ENCODE results near the gene IFITM5.
"Not testable (repeated sequence)": the region's sequence is repeated elsewhere in the genome, so short reads cannot be mapped to it uniquely, and the experiment has no call there.

The IFITM5 gene

DNA sequence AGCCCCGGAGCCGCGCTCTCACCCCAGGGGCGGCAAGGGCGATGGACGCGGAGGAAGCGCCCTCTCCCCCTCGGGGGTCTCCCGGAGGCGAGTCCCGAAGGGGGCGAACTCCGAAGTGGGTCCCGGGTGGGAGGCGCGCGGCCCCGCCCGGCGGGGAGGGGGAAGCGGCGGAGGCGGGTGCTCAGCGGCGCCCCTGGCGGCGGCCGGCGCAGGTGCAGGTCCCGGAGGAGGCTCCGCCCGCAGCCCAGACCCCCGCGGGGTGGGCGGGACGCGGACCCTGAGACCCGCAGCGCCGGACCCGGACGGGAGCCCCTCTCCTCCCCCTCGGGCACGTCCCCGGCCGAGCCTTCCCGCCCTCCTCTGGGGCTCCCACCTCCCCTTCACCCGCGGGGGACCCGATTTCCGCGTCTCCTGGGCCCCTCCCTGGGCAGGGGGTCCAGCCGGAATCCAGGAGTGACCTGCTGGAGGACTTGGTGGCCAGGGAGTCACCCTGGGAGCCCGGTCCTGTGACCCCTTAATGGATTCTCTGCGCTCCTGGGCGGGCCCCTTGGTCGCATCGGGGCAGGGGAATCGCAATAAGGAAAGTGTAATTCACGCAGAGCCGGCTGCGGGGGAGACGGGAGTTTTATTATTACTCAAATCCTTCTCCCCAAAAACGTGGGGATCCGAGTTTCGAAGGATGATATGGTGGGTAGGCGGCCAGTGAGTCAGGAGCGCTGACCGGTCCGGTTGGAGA lies 11.9 kb upstream of the IFITM5 start:
- not testable (repeated sequence) for DNase-seq

DNA sequence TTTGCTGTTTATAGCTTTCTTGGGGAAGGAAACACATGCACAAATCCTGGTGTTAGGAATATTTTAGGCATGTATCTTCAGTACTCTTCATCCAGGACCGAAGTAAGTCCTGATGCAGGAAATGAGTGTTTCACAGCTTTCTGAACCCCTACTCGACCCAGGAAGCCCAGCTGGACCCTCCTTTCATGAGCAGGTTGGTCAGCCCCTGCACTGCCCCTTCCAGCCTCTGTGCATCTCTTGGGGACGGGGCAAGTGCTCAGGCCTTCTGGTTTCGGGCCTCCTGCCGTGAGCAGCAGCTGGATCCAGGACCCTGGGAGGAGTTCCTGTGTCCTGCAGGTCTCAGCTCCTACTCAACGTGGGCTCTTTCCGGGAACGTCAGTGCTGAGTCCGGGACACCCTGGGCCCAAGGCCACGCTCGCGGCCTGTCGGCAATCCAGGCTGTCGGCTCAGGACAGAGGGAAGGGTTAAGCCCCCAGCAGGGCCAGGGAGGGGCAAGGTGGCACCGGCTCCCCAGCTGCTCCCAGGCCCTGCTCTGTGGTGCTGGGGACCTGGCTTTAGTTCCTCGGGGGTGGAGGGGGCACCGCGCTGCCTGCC lies 10.8 kb upstream of the IFITM5 start:
- not testable (repeated sequence) for DNase-seq

- DNase-seq: not testable (repeated sequence)
These were observed 9.7 kb upstream of the IFITM5 start for GRCh38 chr11:308740-309665.

DNA sequence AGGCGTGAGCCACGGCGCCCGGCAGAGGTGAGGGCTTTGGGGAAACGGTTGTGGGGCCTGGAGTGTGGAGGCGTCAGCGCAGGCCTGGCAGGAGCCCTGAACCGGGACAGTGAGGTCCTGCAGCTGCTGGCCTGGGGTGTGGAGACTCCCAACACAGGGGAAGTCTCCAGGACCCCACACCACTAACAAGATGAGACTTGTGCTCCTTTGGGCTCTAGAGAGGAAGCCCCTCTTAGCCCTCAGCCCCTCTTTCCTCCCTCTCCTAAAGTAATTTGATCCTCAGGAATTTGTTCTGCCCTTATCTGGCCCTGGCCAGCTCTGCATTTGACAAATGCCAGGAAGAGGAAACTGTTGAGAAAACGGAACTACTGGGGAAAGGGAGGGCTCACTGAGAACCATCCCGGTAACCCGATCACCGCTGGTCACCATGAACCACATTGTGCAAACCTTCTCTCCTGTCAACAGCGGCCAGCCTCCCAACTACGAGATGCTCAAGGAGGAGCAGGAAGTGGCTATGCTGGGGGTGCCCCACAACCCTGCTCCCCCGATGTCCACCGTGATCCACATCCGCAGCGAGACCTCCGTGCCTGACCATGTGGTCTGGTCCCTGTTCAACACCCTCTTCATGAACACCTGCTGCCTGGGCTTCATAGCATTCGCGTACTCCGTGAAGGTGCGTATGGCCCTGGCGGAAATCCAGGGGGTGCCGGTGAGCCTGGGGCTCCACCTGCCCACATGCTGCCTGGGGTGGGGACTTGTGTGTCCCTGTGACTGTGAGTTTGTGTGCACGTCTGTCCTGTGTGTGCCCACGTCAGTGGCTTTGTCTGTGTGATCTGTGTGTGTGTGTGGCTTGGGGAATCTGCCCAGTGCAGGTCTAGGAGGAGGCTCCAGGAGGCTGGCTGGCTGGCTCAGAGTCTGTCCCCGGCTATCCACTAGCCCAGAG lies 8.7 kb upstream of the IFITM5 start, which contains the start of gene IFITM2:
IFITM2 (plus strand) TSS at position 51 of the 943 bp plus-strand sequence; CDS start at position 428, 377 bp downstream.
- DNase-seq: peak; percentile 82

GRCh38 chr11:306645-307371 lies 7.5 kb upstream of the IFITM5 start:
- no peak for DNase-seq

DNA sequence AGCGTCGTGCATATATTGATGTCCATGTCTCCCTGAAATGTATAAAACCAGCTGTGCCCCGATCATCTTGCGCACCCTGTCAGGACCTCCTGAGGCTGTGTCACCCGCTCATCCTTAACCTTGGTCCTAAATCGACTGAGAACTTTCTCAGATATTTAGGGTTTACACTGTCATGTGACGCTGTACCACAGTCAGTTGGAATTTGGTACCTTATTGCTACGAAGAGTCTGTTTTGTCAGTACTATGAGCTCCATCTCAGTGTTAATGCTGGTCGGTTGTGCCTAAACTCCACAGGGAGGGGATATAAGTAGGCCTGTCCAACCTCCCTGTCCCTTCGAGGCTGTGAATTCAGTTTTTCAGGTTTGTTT lies 6.5 kb upstream of the IFITM5 start:
- DNase-seq: no peak

DNA sequence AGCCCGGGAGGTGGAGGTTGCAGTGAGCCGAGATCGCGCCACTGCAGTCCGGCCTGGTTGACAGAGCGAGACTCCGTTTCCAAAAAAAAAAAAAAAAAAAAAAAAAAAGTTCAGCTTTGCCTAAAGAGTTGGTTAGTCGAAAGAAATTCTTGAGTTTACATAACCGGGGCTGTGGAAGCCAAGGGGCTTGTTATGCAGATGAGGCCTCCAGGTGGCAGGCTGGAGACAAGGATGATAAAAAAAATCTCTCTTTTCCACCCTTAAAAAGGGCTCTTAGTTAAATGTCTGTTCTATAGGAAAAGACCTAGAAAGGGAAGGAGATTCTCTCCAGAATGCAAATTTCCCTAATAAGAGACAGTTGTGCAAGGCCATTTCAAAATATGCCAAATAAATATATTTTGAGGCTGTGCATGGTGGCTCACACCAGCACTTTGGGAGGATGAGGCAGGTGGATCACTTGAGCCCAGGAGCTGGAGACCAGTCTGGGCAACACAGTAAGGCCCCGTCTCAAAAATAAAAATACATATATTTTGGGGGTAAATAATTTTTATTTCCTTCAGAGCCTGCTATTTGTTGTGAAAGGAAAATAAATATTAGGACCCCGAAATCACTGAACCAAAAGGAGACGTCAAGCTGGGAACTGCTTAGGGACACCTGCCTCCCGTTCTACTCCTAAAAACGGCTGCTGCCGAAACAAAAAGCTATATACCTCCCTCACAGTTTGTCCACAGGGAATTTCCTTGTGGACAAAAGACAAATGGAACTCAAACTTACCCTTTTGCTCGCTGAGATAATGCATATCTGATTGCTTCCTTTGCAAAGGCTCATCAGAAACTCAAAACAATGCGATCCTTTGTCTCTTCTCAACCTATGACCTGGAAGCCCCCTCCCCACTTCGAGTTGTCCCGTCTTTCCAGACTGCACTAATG lies 5.9 kb upstream of the IFITM5 start:
- peak; percentile 85 for DNase-seq

GRCh38 chr11:304061-304506 lies 4.8 kb upstream of the IFITM5 start:
- no peak for DNase-seq

DNA sequence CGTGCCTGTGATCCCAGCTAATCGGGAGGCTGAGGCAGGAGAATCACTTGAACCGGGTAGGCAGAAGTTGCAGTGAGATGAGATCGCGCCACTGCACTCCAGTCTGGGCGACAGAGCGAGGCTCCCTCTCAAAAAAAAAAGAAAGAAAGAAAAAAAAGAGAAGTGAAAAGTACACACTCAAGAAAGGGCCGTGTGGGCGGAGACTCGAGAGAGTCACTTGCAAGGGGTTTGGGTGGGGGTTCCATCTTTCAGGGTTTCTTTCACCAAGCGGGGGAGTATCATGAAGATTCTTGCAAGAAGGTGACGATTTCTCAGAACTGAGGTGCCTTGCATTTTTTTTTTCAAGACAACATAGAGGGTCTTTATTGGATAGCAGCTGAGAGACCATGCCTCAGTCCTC lies 4.0 kb upstream of the IFITM5 start:
- no peak for DNase-seq

GRCh38 chr11:299951-300735 lies 817 bp upstream of the IFITM5 start:
- DNase-seq: no peak

DNA sequence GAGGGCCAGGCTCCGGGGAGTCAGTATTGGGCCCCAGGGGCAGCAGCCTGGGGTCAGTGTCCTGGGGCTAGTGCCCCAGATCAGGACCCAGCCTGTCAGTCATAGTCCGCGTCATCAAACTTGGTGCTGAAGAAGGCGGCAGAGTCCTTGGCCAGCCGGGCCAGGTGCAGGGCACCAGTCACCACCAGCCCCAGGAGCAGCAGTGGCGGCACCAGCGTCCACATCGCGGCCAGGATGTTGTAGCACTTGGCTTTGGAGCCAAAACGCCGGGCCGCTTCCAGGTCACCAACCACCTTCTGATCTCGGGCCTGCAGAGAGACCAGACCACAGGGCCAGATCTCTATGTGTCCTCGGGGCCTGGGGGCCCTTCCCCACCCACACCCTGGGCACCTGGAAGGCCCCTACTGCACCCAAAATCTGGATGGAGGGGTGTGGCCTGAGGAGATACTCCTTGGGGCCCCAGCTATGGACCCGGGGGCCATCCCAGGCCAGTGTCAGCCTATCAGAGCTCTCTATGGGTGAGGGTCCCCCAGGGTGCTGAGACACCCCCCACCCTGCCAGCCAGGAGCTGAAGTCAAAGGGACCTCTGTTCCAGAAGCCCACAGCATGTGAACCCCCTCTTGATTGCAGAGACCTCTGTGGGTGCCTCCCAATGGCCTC lies 790 bp downstream of the IFITM5 start:
- peak; percentile 49 for DNase-seq

DNA sequence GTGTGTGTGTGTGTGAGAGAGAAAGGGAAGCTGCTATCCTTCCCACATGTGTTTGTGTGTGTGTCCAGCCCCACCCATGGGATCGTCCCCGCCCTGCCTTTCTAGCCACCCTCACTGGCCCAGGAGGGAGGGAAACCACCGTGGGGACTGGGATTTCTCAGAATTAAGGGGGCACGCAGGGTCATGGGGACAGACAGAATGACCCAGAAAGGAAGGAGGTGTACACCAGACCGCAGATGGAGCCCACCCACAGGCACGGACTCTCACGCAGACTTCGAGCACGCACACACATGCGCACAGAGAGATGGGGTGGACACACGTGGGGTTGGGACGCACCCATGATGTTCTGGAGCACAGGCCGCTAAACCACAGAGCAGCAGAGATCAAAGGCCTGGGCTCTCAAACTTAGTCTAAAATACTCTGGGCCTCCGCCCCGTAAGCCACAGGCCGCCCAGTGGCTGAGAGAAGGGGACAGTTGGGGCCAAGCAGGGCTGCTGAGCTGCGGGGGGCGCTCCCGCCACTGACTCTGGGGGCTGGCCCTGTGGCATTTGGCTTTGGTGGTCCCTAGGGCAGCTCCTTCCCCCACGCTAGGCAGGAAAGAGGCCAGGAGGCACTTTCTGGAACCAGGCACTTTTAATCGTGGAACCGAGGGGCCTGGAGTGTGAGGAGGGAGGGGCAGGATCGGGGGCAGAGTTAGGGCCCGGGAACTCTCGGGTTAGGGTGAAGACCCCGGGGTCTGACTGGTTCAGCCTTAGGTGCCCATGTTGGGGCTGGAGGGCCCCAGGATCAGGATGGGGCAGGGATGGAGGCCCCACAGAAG lies 1.5 kb downstream of the IFITM5 start:
- DNase-seq: no peak

DNA sequence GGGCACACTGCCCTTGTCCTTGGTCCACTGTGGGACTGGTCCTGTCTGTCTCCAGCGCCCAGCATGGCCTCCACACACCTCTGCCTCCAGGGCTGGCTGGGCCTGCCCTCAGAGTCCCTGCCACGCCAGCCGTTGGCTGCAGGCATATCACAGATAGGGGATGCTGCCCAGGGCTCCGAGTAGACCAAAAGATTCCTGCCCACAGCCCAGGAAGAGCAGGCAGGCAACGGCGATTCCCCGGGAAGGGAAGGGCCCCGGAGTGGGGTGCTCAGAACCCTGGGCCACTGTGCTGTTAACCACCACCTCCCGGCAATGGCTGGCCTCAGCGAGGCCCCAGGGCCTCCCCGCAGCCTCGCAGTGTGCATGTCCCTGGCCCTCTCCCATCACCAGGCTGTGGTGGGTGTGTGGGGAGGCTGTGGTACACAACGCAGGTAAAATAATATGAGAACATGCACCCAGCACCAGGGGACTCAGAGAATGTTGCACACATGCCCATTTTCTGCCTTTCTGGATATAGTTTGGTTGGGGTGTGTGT lies 2.2 kb downstream of the IFITM5 start:
- DNase-seq: no peak

DNA sequence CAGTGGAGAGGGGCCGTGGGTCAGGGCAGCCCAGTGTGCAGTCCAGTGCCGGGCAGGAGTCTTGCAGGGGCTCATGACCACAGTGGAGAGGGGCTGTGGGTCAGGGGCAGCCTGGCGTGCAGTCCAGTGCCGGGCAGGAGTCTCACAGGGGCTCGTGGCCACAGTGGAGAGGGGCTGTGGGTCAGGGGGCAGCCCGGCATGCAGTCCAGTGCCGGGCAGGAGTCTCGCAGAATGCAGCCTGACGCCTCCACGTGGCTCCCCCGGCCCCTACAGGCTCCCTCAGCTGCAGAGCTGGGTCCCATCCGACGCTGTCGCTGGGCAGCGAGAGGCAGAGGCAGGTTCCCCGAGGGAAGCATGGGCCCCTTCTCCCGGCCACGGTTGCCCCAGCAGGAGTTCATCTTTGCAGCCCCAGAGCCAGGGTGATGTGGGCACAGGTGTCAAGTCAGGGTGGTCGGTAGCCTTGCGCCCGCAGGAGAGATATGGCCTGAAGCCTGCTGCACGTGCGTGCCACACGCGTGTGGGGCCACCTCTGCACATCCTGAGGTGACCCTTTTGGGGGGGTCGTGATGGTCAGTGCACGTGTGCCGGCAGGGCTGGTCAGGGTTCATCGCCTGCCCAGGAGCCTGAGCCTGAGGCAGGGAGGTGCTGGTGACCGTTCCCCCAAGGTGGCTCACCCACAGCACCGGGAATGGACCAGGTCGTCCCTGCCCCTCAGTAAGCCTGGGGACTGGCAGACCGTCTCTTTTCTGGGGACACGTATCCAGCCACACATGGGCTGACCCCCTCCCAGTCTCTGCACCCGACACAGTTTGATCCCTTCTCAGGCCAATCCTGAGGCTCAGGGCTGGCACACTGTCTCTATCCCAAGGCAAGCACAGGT lies 2.9 kb downstream of the IFITM5 start:
- no peak for DNase-seq

- no peak for DNase-seq
These were observed 3.8 kb downstream of the IFITM5 start for GRCh38 chr11:295351-296170.

DNA sequence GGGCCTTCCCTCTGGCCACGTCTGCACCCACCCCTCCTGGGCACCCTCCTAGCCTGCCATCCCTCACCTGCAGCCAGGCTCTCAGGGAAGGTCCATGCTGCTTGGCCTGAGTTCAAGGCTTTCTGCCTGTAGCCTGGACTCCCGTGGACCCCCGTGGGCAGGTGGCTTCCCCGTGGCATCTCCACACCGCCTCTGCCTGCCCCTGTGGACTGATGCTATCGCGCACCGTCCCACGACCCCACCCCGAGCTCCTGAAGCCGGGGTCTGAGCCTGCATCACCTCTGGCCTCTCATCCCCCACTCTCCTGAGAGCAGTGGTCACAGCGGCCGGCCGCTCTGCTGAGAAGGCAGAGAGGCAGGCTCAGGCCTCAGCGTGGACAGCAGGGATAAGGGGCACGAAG lies 4.5 kb downstream of the IFITM5 start:
- no peak for DNase-seq

All from DMS53 (cell line).